NCI-H2171 (cell line): ENCODE measurements around the gene RXRB.

Experiments used
- DNase-seq: peaks from one replicate; lab custom pipeline; 2025; lab: John Stamatoyannopoulos, UW

The RXRB gene

DNA sequence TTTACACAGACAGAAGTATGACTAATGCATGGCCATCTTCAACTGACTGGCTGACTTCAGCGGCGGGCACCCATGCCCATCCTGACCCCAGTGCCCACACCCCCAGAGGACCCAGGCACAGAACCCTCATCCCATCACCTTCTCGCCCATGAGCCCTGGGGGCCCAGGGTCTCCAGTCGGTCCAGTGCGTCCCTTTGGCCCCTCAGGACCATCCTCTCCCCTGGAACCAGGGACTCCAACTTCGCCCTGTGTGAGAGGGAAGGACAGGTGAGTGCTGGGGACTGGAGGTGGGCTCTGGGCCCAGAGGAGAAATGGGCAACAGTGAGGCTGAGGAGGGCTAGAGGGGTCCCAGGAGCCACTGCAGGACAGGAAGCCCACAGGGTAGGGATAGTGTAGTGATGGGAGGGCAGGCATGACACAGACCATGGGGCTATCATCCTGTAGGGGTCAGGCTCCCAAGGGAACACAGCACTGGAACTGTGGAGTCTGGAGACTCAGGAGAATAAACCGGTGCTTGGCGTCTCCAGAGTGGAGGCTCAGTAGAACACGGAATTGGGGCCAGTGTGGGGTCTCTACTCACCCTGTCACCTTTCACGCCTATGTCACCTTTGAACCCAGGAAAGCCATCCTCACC is 24.9 kb downstream of the RXRB start:
- DNase-seq: no peak

DNA sequence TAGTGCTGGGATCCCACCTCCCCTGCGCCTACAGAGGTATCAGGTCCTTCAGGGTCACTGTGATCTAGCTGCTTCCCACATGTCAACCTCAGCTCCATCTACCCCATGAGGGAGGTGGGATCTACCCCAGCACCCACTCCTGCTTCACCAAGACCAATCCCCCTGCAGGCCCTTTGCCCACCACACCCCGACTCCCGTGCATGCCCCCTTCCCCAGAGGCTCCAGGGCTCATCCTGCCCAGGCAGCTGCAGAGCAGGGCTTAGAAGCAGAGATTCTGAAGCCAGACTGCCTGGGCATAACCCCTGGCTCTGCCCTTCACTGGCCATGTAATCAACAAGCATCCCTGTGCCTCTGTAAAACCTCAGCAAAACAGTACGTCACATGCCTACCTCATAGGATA is 25.7 kb downstream of the RXRB start:
- DNase-seq: no peak

DNA sequence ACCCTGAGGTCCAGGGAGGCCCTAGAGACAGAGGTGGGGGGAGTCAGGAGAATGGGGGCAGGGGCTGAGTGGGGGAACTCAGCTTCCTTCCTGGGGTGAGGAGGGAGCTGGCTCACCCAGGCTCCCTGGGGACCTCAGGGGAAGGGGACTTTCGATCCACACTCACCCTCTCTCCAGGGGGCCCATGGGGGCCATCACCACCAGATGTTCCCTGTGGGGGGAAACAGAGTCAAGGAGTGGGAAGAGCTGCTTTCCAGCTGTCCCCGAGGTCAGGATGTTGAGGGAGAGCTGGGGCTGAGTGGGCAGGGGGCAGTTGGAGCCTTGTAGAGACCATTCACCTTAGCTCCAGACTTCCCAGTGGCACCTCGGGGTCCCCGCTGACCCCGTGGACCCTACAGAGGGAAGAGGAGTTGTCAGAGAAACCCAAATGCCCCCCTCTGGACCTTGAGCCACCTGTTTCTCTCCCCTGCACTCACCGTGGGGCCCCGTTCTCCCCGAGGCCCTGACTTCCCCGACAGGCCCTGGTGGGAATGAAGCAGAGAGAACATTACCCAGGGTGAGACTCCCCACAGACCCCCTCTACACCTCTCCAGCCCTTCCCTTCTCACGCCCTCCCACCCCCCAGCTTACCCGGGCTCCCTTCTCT is 26.8 kb downstream of the RXRB start:
- DNase-seq: no peak

DNA sequence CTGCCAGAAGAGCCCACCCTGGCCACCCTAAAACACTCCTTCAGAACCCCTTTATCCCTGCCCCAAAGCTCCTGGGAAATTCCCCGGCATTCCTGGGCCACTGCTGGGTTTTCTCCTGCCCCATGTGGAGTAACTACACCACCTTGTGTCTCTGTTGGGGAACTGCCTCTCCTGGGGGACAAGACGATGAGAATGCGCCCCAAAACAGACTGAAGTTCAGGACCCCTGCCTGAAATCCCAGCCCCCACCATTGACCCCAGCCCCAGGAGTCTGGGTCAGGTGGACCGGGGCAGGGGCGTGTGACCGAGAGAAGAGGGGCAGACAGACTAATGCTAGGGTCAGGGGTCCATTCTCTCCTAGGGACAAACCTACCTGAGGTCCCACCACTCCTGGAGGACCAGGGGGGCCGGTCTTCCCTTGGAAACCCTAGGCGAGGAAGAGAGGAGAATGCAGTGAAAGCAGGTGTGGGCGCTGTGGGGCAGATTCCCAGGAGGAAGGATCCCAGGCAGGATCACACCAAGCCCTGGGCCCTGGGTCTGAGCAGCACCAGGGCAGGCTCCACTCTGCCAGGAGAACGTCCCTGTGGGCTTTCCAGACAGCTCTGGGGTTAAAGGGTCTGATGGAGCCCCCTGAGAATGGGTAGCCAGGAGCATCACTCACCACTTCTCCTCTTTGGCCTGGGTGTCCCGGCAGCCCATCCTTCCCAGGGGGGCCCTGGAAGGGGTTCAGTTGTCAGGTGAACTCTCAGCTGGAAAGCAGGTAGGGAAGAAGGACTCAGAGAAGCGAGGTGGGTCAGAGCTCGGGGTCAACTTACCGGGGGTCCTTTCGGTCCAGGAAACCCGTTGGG is 27.6 kb downstream of the RXRB start:
- no peak for DNase-seq

- DNase-seq: no peak
Observed at GRCh38 chr6:33171880-33172687, 28.4 kb downstream of the RXRB start.

- DNase-seq: no peak
Observed at GRCh38 chr6:33171016-33171879, 29.2 kb downstream of the RXRB start.

- no peak for DNase-seq
Observed at GRCh38 chr6:33170176-33171015, 30.1 kb downstream of the RXRB start.

- DNase-seq: no peak
Observed at GRCh38 chr6:33169291-33170175, 30.9 kb downstream of the RXRB start.

DNA sequence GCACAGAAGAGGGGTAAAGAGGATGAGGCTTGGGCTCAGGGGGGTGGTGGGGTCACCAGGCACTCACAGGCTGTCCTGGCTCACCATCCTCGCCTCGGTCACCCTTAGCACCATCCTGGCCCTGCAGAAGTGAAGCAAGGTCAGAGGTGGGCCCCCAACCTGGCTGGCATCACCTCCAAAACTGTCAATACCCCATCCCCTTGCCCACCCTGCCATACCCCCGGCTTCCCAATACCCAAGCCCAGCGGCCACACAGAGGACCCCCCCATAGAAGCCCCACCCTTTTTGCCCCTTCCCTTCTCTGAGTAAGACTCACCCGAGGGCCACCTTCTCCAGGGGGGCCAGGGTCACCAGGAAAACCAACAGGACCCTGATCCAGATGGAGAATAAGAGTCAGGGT is 31.8 kb downstream of the RXRB start:
- DNase-seq: no peak

- DNase-seq: no peak
Observed at GRCh38 chr6:33168284-33168601, 32.2 kb downstream of the RXRB start.

DNA sequence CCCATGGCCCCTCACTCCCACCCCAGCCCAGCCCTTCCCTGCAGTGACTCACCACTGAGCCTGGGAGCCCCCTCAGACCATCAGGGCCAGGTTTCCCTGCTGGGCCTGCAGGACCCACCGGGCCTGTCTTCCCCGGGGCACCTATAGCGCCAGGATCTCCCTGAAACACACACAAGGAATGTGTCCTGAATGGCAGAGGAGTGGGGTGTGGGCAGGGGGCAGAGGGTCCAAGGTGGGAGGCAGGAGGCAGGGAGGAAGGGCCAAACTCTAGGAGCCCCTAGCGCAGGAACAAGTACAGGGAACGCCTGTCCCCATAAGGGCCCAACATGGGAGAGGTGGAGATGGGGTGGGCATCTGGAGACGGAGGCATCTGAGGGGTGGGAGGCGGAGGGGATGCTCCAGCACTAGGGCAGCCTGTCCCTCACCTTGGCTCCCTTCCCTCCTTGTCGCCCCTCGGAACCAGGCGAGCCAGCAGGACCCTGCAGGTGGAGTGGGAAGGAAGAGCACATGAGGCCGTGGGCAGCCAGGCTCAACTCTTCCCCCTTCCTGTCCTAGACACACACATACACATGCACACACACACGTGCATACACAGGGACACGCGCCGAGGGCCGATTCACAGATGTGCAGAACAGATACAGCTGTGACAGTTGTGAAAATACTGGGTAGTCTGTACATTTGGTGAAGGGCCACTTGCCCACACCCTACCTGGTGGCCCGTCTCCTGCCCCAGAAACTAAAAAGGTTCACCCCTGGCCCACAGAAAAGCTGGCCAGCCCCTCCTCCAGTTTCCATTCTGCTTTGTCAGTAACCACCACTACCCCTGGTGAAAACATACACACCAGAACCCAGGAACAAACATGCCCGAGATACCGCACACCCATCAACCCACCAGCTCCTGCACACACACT is 32.8 kb downstream of the RXRB start:
- DNase-seq: no peak

DNA sequence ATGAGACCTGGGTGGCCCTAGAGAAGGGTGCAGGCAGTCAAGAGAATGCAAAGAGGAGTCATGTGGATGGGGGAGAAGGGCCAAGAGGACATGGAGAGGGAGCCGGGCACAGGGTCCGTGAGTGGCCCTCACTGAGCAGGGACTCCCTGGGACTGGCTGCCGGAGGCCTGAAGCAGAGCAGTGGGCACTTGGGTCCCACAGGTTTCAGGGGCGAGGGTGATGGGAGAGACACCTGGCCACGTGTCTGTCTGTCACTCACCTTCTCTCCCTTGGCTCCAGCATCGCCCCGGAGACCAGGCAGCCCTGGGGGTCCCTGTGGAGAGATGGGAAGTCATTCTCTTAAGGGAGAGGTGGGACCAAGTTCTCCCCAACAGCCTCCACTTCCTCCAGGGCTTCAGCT is 33.7 kb downstream of the RXRB start:
- no peak for DNase-seq

- no peak for DNase-seq
Observed at GRCh38 chr6:33166363-33166762, 34.1 kb downstream of the RXRB start.

- DNase-seq: no peak
Observed at GRCh38 chr6:33165581-33166258, 34.7 kb downstream of the RXRB start.

DNA sequence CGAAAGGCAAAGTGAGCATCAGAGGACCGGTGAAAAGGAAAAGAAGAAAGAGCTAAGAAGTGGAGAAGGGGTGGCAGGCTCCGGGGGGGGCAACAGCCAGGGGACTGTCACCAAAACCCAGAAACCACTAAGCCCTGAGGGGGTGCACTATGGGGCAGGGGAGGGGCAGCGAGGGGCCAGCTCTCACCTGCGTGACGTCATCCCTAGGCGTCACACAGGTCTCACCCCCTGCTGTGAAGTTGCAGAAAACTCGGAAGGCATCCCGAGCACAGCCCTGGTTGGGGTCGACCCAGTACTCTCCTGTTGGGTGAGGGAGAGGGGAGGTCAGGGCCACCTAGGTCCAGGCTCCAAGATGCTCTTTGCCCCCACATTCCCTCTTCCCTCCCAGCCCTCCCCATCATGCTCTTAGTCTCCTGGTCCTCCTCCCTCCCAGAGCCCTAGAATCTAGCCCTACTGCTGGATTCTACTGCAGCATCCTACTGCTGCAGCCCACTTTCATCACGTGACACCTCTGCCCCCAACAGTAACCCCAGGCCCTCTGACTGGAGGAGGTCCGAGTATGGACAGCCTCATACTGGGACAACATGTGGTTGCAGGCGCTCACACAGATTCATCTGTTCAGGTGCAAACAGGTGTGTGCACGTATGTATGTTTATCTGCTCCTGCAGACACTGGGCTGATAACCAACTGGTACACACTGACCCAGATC is 35.6 kb downstream of the RXRB start:
- DNase-seq: no peak

- no peak for DNase-seq
Observed at GRCh38 chr6:33164176-33164575, 36.3 kb downstream of the RXRB start.

- DNase-seq: no peak
Observed at GRCh38 chr6:33163540-33163939, 36.9 kb downstream of the RXRB start.
